IPS-15b (cell line): ENCODE data around the gene RBM47.
"Not testable (repeated sequence)": the region's sequence is repeated elsewhere in the genome, so short reads cannot be mapped to it uniquely, and the experiment has no call there.

ENCODE experiments used
- H3K27me3 ChIP-seq: one replicate; pipeline ENCODE4 v1.6.1; 2013; ENCODE audit warnings: low read length; ENCODE audit not compliant: control insufficient read depth, insufficient read depth
- H3K36me3 ChIP-seq: one replicate; pipeline ENCODE4 v1.6.1; 2013; ENCODE audit warnings: low read length; ENCODE audit not compliant: control insufficient read depth, insufficient read depth
- H3K4me1 ChIP-seq: one replicate; pipeline ENCODE4 v1.6.1; 2013; ENCODE audit warnings: mild to moderate bottlenecking, low read length; ENCODE audit not compliant: control insufficient read depth, insufficient read depth
- H3K4me3 ChIP-seq: one replicate; pipeline ENCODE4 v1.5.1; 2013; ENCODE audit warnings: low read depth, low read length
- H3K9ac ChIP-seq: one replicate; pipeline ENCODE4 v1.6.1; 2013; ENCODE audit warnings: low read depth, mild to moderate bottlenecking, low read length
- H3K9me3 ChIP-seq: one replicate; pipeline ENCODE4 v1.6.1; 2013; ENCODE audit warnings: mild to moderate bottlenecking, low read length; ENCODE audit not compliant: control insufficient read depth, insufficient read depth

The RBM47 gene

GRCh38 chr4:40403081-40403480, 226.6 kb downstream of the RBM47 start:
- H3K4me3 ChIP-seq = no peak overlapping the region
- H3K36me3 ChIP-seq = no peaks in the 10 kb centered on the region
- H3K27me3 ChIP-seq = no peaks in the 10 kb centered on the region
- no peak overlapping the region for H3K9ac ChIP-seq
- H3K4me1 ChIP-seq = no peaks in the 10 kb centered on the region
- no peaks in the 10 kb centered on the region for H3K9me3 ChIP-seq

- H3K36me3 ChIP-seq = no peaks in the 10 kb centered on the region
- H3K4me1 ChIP-seq = no peaks in the 10 kb centered on the region
- no peaks in the 10 kb centered on the region for H3K9me3 ChIP-seq
- no peak overlapping the region for H3K9ac ChIP-seq
- no peak overlapping the region for H3K4me3 ChIP-seq
- no peaks in the 10 kb centered on the region for H3K27me3 ChIP-seq
Observed at GRCh38 chr4:40402556-40402955, 227.1 kb downstream of the RBM47 start.

GRCh38 chr4:40401631-40402030, 228.0 kb downstream of the RBM47 start:
- Histone ChIP-seq H3K9ac (no peak overlapping the region), H3K27me3 (no peaks in the 10 kb centered on the region), H3K9me3 (no peaks in the 10 kb centered on the region), H3K4me3 (no peak overlapping the region), H3K4me1 (no peaks in the 10 kb centered on the region), H3K36me3 (no peaks in the 10 kb centered on the region)

GRCh38 chr4:40401096-40401495, 228.6 kb downstream of the RBM47 start:
- Histone ChIP-seq H3K4me1 (no peaks in the 10 kb centered on the region), H3K9me3 (no peaks in the 10 kb centered on the region), H3K9ac (no peak overlapping the region), H3K36me3 (no peaks in the 10 kb centered on the region), H3K4me3 (no peak overlapping the region), H3K27me3 (no peaks in the 10 kb centered on the region)

- Histone ChIP-seq H3K4me1 (no peaks in the 10 kb centered on the region), H3K9ac (no peak overlapping the region)
Observed at GRCh38 chr4:40399578-40399977, 230.1 kb downstream of the RBM47 start.

GRCh38 chr4:40395908-40396793, 233.5 kb downstream of the RBM47 start:
- Histone ChIP-seq H3K9me3 (no peaks in the 10 kb centered on the region), H3K9ac (no peak overlapping the region), H3K4me3 (no peak overlapping the region), H3K27me3 (no peaks in the 10 kb centered on the region), H3K4me1 (no peaks in the 10 kb centered on the region), H3K36me3 (no peaks in the 10 kb centered on the region)

More at GRCh38 chr4:40399578-40399977, 230.1 kb downstream of the RBM47 start:
- Histone ChIP-seq H3K4me3 (no peak overlapping the region), H3K36me3 (no peaks in the 10 kb centered on the region), H3K27me3 (no peaks in the 10 kb centered on the region), H3K9me3 (no peaks in the 10 kb centered on the region)

GRCh38 chr4:40395166-40395900, 234.3 kb downstream of the RBM47 start:
- H3K4me1 ChIP-seq = no peaks in the 10 kb centered on the region
- no peaks in the 10 kb centered on the region for H3K36me3 ChIP-seq
- H3K9ac ChIP-seq = no peak overlapping the region
- H3K27me3 ChIP-seq = no peaks in the 10 kb centered on the region
- H3K9me3 ChIP-seq = no peaks in the 10 kb centered on the region
- H3K4me3 ChIP-seq = no peak overlapping the region

GRCh38 chr4:40394236-40394635, 235.4 kb downstream of the RBM47 start:
- Histone ChIP-seq H3K4me1 (no peaks in the 10 kb centered on the region), H3K9ac (no peak overlapping the region), H3K4me3 (no peak overlapping the region), H3K9me3 (no peaks in the 10 kb centered on the region), H3K36me3 (no peaks in the 10 kb centered on the region), H3K27me3 (no peaks in the 10 kb centered on the region)

- not testable (repeated sequence) for H3K36me3 ChIP-seq, H3K9me3 ChIP-seq, H3K4me3 ChIP-seq, H3K9ac ChIP-seq, H3K4me1 ChIP-seq, H3K27me3 ChIP-seq
Observed at GRCh38 chr4:40392241-40392640, 237.4 kb downstream of the RBM47 start.

- Histone ChIP-seq H3K9ac (no peak overlapping the region), H3K9me3 (no peaks in the 10 kb centered on the region), H3K36me3 (no peaks in the 10 kb centered on the region), H3K27me3 (no peaks in the 10 kb centered on the region), H3K4me1 (peaks cover 6% of the 10 kb centered on the region), H3K4me3 (no peak overlapping the region)
Observed at GRCh38 chr4:40389986-40390385, 239.7 kb downstream of the RBM47 start.

GRCh38 chr4:40388239-40388638, 241.4 kb downstream of the RBM47 start:
- H3K9me3 ChIP-seq = no peaks in the 10 kb centered on the region
- H3K4me1 ChIP-seq = peaks cover 6% of the 10 kb centered on the region
- H3K9ac ChIP-seq = no peak overlapping the region
- H3K27me3 ChIP-seq = no peaks in the 10 kb centered on the region
- H3K4me3 ChIP-seq = no peak overlapping the region
- H3K36me3 ChIP-seq = no peaks in the 10 kb centered on the region

GRCh38 chr4:40380647-40381046, 249.0 kb downstream of the RBM47 start:
- Histone ChIP-seq H3K36me3 (no peaks in the 10 kb centered on the region), H3K9ac (no peak overlapping the region), H3K4me1 (peaks cover 6% of the 10 kb centered on the region), H3K9me3 (no peaks in the 10 kb centered on the region), H3K27me3 (no peaks in the 10 kb centered on the region), H3K4me3 (no peak overlapping the region)
